ENCODE results near the gene GFI1B. TPM values are rescaled to one million over a fixed set of nuclear protein-coding genes. Genes with fewer than 3 reads are reported as not detected.

Gene GFI1B
- total RNA-seq, 1 donor, result not detected

DNA sequence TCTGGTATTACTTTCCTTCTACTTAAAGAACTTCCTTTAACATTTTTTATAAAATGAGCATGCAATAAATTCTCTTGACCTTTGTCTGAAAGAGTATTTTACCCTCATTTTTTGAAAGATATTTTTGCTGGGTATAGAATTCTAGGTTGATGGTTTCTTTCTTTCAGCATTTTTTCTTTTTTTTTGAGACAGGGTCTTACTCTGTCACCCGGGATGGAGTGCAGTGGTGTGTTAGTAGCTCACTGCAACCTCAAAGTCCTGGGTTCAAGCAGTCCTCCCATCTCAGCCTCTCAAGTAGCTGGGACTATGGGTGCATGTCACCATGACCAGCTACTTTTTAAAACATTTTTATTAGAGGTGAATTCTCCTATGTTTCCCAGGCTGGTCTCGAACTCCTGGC, 23.4 kb upstream of the GFI1B start:
- no peak for DNase-seq (ENCODE audit: insufficient read length, low spot score, missing footprints)

GRCh38 chr9:132955768-132956167, 22.7 kb upstream of the GFI1B start:
- H3K4me2 ChIP-seq (ENCODE audit: insufficient read depth, low read length), result no peak overlapping the region
- H4K20me1 ChIP-seq (ENCODE audit: insufficient read depth, low read length), result no peaks in the 10 kb centered on the region
- no peaks in the 10 kb centered on the region for H3K36me3 ChIP-seq (ENCODE audit: insufficient read depth, low read length)
- H3K27me3 ChIP-seq (ENCODE audit: insufficient read depth, low read length), result peaks cover 7% of the 10 kb centered on the region
- H3K79me2 ChIP-seq (ENCODE audit: insufficient read depth, low read length), result no peaks in the 10 kb centered on the region
- no peak for DNase-seq (ENCODE audit: insufficient read length, low spot score, missing footprints)
- H3K27ac ChIP-seq (ENCODE audit: low read depth, low read length), result no peak overlapping the region
- H3K9me3 ChIP-seq (ENCODE audit: low read depth, low read length), result no peaks in the 10 kb centered on the region
- TF ChIP-seq, protein P1, sequence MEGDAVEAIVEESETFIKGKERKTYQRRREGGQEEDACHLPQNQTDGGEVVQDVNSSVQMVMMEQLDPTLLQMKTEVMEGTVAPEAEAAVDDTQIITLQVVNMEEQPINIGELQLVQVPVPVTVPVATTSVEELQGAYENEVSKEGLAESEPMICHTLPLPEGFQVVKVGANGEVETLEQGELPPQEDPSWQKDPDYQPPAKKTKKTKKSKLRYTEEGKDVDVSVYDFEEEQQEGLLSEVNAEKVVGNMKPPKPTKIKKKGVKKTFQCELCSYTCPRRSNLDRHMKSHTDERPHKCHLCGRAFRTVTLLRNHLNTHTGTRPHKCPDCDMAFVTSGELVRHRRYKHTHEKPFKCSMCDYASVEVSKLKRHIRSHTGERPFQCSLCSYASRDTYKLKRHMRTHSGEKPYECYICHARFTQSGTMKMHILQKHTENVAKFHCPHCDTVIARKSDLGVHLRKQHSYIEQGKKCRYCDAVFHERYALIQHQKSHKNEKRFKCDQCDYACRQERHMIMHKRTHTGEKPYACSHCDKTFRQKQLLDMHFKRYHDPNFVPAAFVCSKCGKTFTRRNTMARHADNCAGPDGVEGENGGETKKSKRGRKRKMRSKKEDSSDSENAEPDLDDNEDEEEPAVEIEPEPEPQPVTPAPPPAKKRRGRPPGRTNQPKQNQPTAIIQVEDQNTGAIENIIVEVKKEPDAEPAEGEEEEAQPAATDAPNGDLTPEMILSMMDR (IDR thresholded peaks at IDR 0.05; ENCODE audit: extremely low read depth, low read depth, low read length), result no peak
- H2AFZ ChIP-seq (ENCODE audit: low read length), result no peak overlapping the region
- H3K4me3 ChIP-seq (ENCODE audit: insufficient read depth, low read length), result no peak overlapping the region
- no peaks in the 10 kb centered on the region for H3K4me1 ChIP-seq (ENCODE audit: insufficient read depth, low read length)

More for the DNA sequence above, 23.4 kb upstream of the GFI1B start:
- Histone ChIP-seq H3K79me2 (ENCODE audit: insufficient read depth, low read length) (no peaks in the 10 kb centered on the region), H3K4me1 (ENCODE audit: insufficient read depth, low read length) (no peaks in the 10 kb centered on the region), H4K20me1 (ENCODE audit: insufficient read depth, low read length) (no peaks in the 10 kb centered on the region), H2AFZ (ENCODE audit: low read length) (no peak overlapping the region), H3K27ac (ENCODE audit: low read depth, low read length) (no peak overlapping the region), H3K4me2 (ENCODE audit: insufficient read depth, low read length) (no peak overlapping the region), H3K27me3 (ENCODE audit: insufficient read depth, low read length) (peaks cover 4% of the 10 kb centered on the region), H3K4me3 (ENCODE audit: insufficient read depth, low read length) (no peak overlapping the region), H3K36me3 (ENCODE audit: insufficient read depth, low read length) (no peaks in the 10 kb centered on the region), H3K9me3 (ENCODE audit: low read depth, low read length) (no peaks in the 10 kb centered on the region)
- TF ChIP-seq, protein P1 (IDR thresholded peaks at IDR 0.05; ENCODE audit: extremely low read depth, low read depth, low read length), result no peak

GRCh38 chr9:132957805-132958204, 20.7 kb upstream of the GFI1B start:
- Histone ChIP-seq H3K9me3 (ENCODE audit: low read depth, low read length) (no peaks in the 10 kb centered on the region), H2AFZ (ENCODE audit: low read length) (no peak overlapping the region), H3K4me3 (ENCODE audit: insufficient read depth, low read length) (no peak overlapping the region), H3K36me3 (ENCODE audit: insufficient read depth, low read length) (no peaks in the 10 kb centered on the region), H3K4me1 (ENCODE audit: insufficient read depth, low read length) (no peaks in the 10 kb centered on the region), H3K4me2 (ENCODE audit: insufficient read depth, low read length) (no peak overlapping the region), H3K79me2 (ENCODE audit: insufficient read depth, low read length) (no peaks in the 10 kb centered on the region), H3K27me3 (ENCODE audit: insufficient read depth, low read length) (peaks cover 7% of the 10 kb centered on the region), H3K27ac (ENCODE audit: low read depth, low read length) (no peak overlapping the region), H4K20me1 (ENCODE audit: insufficient read depth, low read length) (no peaks in the 10 kb centered on the region)
- TF ChIP-seq, protein P1 (IDR thresholded peaks at IDR 0.05; ENCODE audit: extremely low read depth, low read depth, low read length), result no peak
- DNase-seq (ENCODE audit: insufficient read length, low spot score, missing footprints), result no peak

DNA sequence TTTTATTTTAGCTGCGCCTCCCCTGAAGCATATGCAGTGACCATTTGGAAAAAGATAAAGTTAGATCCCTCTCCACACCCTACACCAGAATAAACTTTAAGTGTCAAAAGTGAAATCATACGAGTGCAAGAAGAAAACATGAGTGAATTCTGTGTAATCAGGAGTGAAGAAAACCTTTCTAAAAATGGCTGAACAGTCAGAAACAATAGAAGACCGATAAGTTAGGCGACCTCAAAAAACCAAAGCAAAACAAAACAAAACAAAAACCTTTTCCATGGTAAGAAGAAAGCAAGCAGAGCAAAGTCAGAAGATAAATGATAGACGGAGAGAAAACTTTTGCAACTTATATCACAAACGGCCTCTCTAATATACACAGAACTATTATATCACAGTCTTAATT, 17.5 kb upstream of the GFI1B start:
- Histone ChIP-seq H2AFZ (ENCODE audit: low read length) (no peak overlapping the region), H3K4me2 (ENCODE audit: insufficient read depth, low read length) (no peak overlapping the region), H3K36me3 (ENCODE audit: insufficient read depth, low read length) (no peaks in the 10 kb centered on the region), H3K4me3 (ENCODE audit: insufficient read depth, low read length) (no peak overlapping the region), H3K9me3 (ENCODE audit: low read depth, low read length) (no peaks in the 10 kb centered on the region), H4K20me1 (ENCODE audit: insufficient read depth, low read length) (no peaks in the 10 kb centered on the region), H3K79me2 (ENCODE audit: insufficient read depth, low read length) (no peaks in the 10 kb centered on the region), H3K27me3 (ENCODE audit: insufficient read depth, low read length) (peaks cover 11% of the 10 kb centered on the region), H3K4me1 (ENCODE audit: insufficient read depth, low read length) (no peaks in the 10 kb centered on the region), H3K27ac (ENCODE audit: low read depth, low read length) (no peak overlapping the region)
- TF ChIP-seq, protein P1 (IDR thresholded peaks at IDR 0.05; ENCODE audit: extremely low read depth, low read depth, low read length), result no peak
- no peak for DNase-seq (ENCODE audit: insufficient read length, low spot score, missing footprints)

Data from osteoblast (primary cell).